Measurements from ENCODE around the gene CPT1B. TPM values are rescaled to one million over a fixed set of nuclear protein-coding genes. Genes with fewer than 3 reads are reported as not detected.

Gene CPT1B
- total and polyA plus RNA-seq, 2 of the 4 experiments (the other 2 are of a cell fraction) = 0.36 to 1.8 TPM

DNA sequence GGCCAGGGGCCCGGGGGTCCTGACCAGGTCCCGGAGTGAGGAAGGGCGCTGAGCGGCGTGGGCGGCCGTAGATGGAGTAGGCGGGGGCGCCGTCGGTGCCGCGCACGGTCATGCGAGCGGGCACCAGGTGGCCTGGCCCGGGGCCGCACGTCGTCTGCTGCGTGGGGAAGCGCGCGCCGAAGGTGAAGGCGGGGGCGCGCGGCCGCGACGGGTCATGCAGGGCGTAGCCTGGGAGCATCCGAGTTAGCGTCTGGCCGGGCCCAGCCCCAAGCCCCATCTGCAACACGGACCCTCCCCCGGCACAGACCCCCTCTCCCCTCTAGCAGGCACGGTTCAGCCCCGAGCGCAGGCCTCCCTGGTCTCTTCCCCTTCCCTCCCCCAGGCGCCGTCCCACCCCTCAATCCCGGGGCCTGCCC lies 46.7 kb downstream of the CPT1B start:
- Histone ChIP-seq H2BK20ac (ENCODE audit: low read depth, low read length) (no peak overlapping the region), H3K4me3 (ENCODE audit: insufficient read depth, low read depth, low read length) (peak overlapping the region; percentile 39), H3K18ac (ENCODE audit: low read depth, low read length) (no peak overlapping the region), H2AK5ac (ENCODE audit: low read depth, low read length) (peak overlapping the region; percentile 31), H3K27me3 (ENCODE audit: control insufficient read depth, insufficient read depth, low read length) (peaks cover 5% of the 10 kb centered on the region; the same call in 1 of the 2 replicates), H2BK5ac (ENCODE audit: low read depth, low read length, poor library complexity, severe bottlenecking) (no peak overlapping the region), H3K14ac (replicated peaks; ENCODE audit: low read depth, low read length) (no peak overlapping the region), H4K20me1 (ENCODE audit: insufficient read depth, low read length) (no peaks in the 10 kb centered on the region), H3K23ac (ENCODE audit: low read depth, low read length) (no peak overlapping the region), H3K4me2 (ENCODE audit: low read depth, low read length) (peak overlapping the region; percentile 69), H3K79me1 (ENCODE audit: low read depth in 1 of 2, low read length in 2 of 2) (peaks cover 4 to 18% of the 10 kb centered on the region in 2 experiments; a peak in 2 of 4 replicates), H4K5ac (ENCODE audit: low read depth, low read length) (no peak overlapping the region), H3K9me3 (ENCODE audit: control insufficient read depth, insufficient read depth, low read length) (no peaks in the 10 kb centered on the region), H2BK15ac (ENCODE audit: low read depth, low read length) (no peak overlapping the region), H2AFZ (replicated peaks; ENCODE audit: low read length, poor library complexity) (peak overlapping the region; percentile 81), H3K36me3 (ENCODE audit: control insufficient read depth, insufficient read depth, low read length) (no peaks in the 10 kb centered on the region), H3K9me1 (ENCODE audit: insufficient read depth, low read length) (peaks cover 13% of the 10 kb centered on the region; the same call in 1 of the 2 replicates), H4K8ac (ENCODE audit: low read depth in 2 of 2, low read length in 2 of 2) (peak overlapping the region in 1 of 2 experiments; percentile 91; a peak in 2 of 4 replicates), H3K4ac (ENCODE audit: low read depth, low read length) (0 out of 2 replicates have a peak overlapping the region, but pooled peaks have one; percentile 15), H3K9ac (ENCODE audit: low read depth, low read length) (no peak overlapping the region), H3K27ac (ENCODE audit: insufficient read depth, low read length) (no peak overlapping the region), H3K56ac (ENCODE audit: extremely low read depth, insufficient read depth, low read length) (no peak overlapping the region), H2BK120ac (ENCODE audit: low read depth, low read length) (no peak overlapping the region), H2AK9ac (replicated peaks; ENCODE audit: low read depth, low read length, poor library complexity) (peak overlapping the region; percentile 50), H3K4me1 (ENCODE audit: control insufficient read depth, insufficient read depth, low read length) (peaks cover 18% of the 10 kb centered on the region), H4K91ac (ENCODE audit: insufficient read depth, low read depth, low read length) (no peak overlapping the region; the same call in 1 of the 2 replicates)
- ChIA-PET CTCF (no interaction called here), POLR2A (ENCODE audit: unreplicated experiment) (no interaction called here)
- 5% methylated on average over 8 of the region's 44 CpGs; no CpG with 5 or more reads in 1 of the 2 experiments for WGBS, 2 experiments (ENCODE audit: extremely low coverage in 2 of 2, insufficient read length in 1 of 2)
- in situ Hi-C loops (cut with MboI; ENCODE audit: low sequenced_read_pairs) (no loop called here), dilution Hi-C loops (cut with HindIII; ENCODE audit: low sequenced_read_pairs, unreplicated experiment) (no loop called here), intact Hi-C loops (cut with micrococcal nuclease) (no loop called here)
- ATAC-seq (ENCODE audit: low read depth) = peak; percentile 4
- TF ChIP-seq, protein P1, sequence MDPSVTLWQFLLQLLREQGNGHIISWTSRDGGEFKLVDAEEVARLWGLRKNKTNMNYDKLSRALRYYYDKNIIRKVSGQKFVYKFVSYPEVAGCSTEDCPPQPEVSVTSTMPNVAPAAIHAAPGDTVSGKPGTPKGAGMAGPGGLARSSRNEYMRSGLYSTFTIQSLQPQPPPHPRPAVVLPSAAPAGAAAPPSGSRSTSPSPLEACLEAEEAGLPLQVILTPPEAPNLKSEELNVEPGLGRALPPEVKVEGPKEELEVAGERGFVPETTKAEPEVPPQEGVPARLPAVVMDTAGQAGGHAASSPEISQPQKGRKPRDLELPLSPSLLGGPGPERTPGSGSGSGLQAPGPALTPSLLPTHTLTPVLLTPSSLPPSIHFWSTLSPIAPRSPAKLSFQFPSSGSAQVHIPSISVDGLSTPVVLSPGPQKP (IDR thresholded peaks at IDR 0.05; ENCODE audit: borderline replicate concordance, low read depth, low read length) = no peak
- TF ChIP-seq POLR2A (IDR thresholded peaks at IDR 0.05; ENCODE audit: low read depth, low read length) (no peak), RCOR1 (IDR thresholded peaks at IDR 0.05; ENCODE audit: insufficient replicate concordance, low read length) (no peak), MAZ (IDR thresholded peaks at IDR 0.05; ENCODE audit: borderline replicate concordance, low read depth, low read length) (no peak), SMC3 (IDR thresholded peaks at IDR 0.05; ENCODE audit: low read depth, low read length) (no peak), RAD21 (IDR thresholded peaks at IDR 0.05; ENCODE audit: low read length) (no peak), FOS (IDR thresholded peaks at IDR 0.05; ENCODE audit: low read depth, low read length) (no peak), NFE2L2 (IDR thresholded peaks at IDR 0.05; ENCODE audit: low read depth, low read length) (no peak), BHLHE40 (IDR thresholded peaks at IDR 0.05; ENCODE audit: low read depth, low read length) (no peak), RFX5 (IDR thresholded peaks at IDR 0.05; ENCODE audit: low read depth, low read length) (no peak)
- TF ChIP-seq, protein P2, sequence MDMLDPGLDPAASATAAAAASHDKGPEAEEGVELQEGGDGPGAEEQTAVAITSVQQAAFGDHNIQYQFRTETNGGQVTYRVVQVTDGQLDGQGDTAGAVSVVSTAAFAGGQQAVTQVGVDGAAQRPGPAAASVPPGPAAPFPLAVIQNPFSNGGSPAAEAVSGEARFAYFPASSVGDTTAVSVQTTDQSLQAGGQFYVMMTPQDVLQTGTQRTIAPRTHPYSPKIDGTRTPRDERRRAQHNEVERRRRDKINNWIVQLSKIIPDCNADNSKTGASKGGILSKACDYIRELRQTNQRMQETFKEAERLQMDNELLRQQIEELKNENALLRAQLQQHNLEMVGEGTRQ (IDR thresholded peaks at IDR 0.05; ENCODE audit: low read depth, low read length) = no peak
- no TSS peak for BruUV-seq (replicated peaks)
- no peak for DNase-seq

Data from IMR-90 (cell line).